ENCODE results near the gene ANKRD44.

DNA sequence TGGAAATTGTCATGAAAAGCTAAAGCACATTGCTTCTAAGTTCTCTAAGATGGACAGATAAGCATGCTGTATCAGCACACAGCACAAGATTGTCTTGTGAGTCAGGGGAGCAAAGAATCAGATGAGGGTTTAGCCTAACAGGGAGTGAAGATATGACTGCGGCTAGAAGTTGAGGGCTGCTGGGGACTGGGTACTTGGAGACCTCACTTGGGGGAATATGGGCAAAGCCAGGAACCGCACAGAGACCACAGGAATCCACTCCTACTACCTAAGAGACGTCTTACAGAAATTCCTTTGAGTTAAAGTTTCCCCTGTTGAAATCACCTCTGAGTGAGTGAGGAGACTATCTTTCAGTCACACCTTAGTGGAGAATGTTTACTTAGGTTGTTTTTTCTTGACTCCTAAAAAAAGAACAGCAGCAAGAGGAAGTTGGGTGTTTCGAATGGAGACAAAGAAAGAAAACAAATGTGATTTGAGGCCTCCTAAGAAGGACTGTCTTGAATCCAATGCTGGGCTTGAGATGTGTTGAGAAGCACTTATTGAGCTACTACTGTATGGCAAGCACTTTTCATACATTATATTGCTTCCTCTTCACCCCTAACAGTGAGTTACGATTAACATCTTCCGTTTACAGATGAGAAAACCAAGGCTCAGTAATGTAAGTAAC lies 100.7 kb downstream of the ANKRD44 start:
- TF ChIP-seq, protein P1, sequence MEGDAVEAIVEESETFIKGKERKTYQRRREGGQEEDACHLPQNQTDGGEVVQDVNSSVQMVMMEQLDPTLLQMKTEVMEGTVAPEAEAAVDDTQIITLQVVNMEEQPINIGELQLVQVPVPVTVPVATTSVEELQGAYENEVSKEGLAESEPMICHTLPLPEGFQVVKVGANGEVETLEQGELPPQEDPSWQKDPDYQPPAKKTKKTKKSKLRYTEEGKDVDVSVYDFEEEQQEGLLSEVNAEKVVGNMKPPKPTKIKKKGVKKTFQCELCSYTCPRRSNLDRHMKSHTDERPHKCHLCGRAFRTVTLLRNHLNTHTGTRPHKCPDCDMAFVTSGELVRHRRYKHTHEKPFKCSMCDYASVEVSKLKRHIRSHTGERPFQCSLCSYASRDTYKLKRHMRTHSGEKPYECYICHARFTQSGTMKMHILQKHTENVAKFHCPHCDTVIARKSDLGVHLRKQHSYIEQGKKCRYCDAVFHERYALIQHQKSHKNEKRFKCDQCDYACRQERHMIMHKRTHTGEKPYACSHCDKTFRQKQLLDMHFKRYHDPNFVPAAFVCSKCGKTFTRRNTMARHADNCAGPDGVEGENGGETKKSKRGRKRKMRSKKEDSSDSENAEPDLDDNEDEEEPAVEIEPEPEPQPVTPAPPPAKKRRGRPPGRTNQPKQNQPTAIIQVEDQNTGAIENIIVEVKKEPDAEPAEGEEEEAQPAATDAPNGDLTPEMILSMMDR (IDR thresholded peaks at IDR 0.05) = no peak
- no peak for TF ChIP-seq POLR2A (IDR thresholded peaks at IDR 0.05)
